H1 (cell line): ENCODE data around the gene CDH8. TPM values are rescaled to one million over a fixed set of nuclear protein-coding genes. Genes with fewer than 3 reads are reported as not detected.

ENCODE experiments used
- CBX5 ChIP-seq: fragments of 300-800, 300-1000 bp; sonication (generic); IDR thresholded peaks from 2 replicates; pipeline ENCODE4 v1.7.1; 2016; ENCODE audit warnings: antibody characterized with exemption, low read length, low read depth
- EZH2 ChIP-seq: fragments of 200-600 bp; sonication (generic); IDR thresholded peaks from 2 replicates; pipeline ENCODE4 v1.7.1; 2012; ENCODE audit warnings: low read depth, mild to moderate bottlenecking, moderate library complexity, low read length, inconsistent platforms; ENCODE audit not compliant: severe bottlenecking
- TBP ChIP-seq: IDR thresholded peaks from 2 replicates; pipeline ENCODE4 v1.6.1; 2011; ENCODE audit warnings: low read depth, low read length, improper control_type of control experiment
- polyA plus RNA-seq, 7 experiments: library from polyadenylated mRNA; depleted of rRNA in 3 of 7; stranded (reverse) in 5 of 7; unstranded in 2 of 7; fragments of >200 nt in 5 of 7; fragments of 200-250 nt in 2 of 7; gene quantifications; 1 replicate in 5 of 7; 2 replicates in 1 of 7; 4 replicates in 1 of 7; pipeline versions ENCODE4 v1.2.1 to v1.2.3, GENCODE V29; 2011 to 2013; ENCODE audit warnings: missing spikeins in 2 of 7, mixed read lengths in 2 of 7
- total RNA-seq: library from RNA; stranded (reverse); fragmentation: NEBNext Ultra II Directional; extraction: Animal tissue kit (Norgen Biotek cat#: 25700); gene quantifications from 2 replicates; pipeline ENCODE4 v1.2.1, GENCODE V29; 2021
- TF ChIP-seq, protein P1 (sequence below): IDR thresholded peaks from 2 replicates; pipeline ENCODE4 v1.6.1; 2012; ENCODE audit warnings: inconsistent platforms

The CDH8 gene
- total and polyA plus RNA-seq, 2 of the 8 experiments (the other 6 are each of a cell fraction or from before 2014, with no cell fraction given): 7.7 to 8.4 TPM

DNA sequence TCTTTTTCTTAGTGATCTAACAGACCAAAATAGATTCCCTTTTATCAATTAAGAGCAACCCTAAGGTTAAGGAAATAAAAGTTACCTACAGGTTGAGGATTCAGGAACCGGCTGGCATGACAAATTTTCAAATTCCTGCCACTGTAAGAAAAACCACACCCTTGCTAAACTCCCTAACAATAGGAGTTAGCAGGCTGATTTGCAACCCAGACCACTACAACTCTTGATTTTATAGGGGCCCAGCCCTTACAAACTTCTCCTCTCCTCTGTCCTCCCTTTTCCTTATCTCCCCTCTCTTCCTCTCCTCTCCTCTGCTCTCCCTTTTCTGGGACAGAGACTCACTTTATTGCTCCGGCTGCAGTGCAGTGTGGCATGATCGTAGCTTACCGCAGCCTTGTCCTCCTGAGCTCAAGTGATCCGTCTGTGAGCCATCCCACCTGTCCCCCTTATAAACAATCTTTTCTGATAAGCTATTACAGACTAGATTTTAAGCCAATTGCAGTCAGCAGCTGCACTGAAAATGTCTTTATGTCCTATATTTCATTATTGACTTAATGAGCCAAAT is 418.9 kb downstream of the CDH8 start (continued):
- TF ChIP-seq CBX5 (no peak), TBP (no peak), EZH2 (no peak)
- TF ChIP-seq, protein P1, sequence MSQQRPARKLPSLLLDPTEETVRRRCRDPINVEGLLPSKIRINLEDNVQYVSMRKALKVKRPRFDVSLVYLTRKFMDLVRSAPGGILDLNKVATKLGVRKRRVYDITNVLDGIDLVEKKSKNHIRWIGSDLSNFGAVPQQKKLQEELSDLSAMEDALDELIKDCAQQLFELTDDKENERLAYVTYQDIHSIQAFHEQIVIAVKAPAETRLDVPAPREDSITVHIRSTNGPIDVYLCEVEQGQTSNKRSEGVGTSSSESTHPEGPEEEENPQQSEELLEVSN: no peak
